ENCODE measurements around the gene SURF2.

SURF2 gene

GRCh38 chr9:133368249-133368881 lies 12.0 kb downstream of the SURF2 start:
- no peak for TF ChIP-seq CTCF (IDR thresholded peaks at IDR 0.05; ENCODE audit: extremely low read depth, insufficient read depth, missing control alignments)
- in situ Hi-C loops (cut with MboI; ENCODE audit: low pct_unique_long_range_greater_than_20kb, low sequenced_read_pairs, unreplicated experiment): no loop called here
- no peak for DNase-seq (ENCODE audit: low spot score)

- in situ Hi-C loops (cut with MboI; ENCODE audit: low pct_unique_long_range_greater_than_20kb, low sequenced_read_pairs, unreplicated experiment): no loop called here
- DNase-seq (ENCODE audit: low spot score): no peak
- TF ChIP-seq CTCF (IDR thresholded peaks at IDR 0.05; ENCODE audit: extremely low read depth, insufficient read depth, missing control alignments): no peak
Observed at GRCh38 chr9:133369422-133369821, 13.1 kb downstream of the SURF2 start.

GRCh38 chr9:133369933-133370332 lies 13.6 kb downstream of the SURF2 start:
- no peak for DNase-seq (ENCODE audit: low spot score)
- no peak for TF ChIP-seq CTCF (IDR thresholded peaks at IDR 0.05; ENCODE audit: extremely low read depth, insufficient read depth, missing control alignments)
- in situ Hi-C loops (cut with MboI; ENCODE audit: low pct_unique_long_range_greater_than_20kb, low sequenced_read_pairs, unreplicated experiment): no loop called here

GRCh38 chr9:133370685-133371084 lies 14.3 kb downstream of the SURF2 start:
- in situ Hi-C loops (cut with MboI; ENCODE audit: low pct_unique_long_range_greater_than_20kb, low sequenced_read_pairs, unreplicated experiment): no loop called here
- no peak for TF ChIP-seq CTCF (IDR thresholded peaks at IDR 0.05; ENCODE audit: extremely low read depth, insufficient read depth, missing control alignments)
- DNase-seq (ENCODE audit: low spot score): no peak

GRCh38 chr9:133371261-133371711 lies 14.9 kb downstream of the SURF2 start:
- in situ Hi-C loops (cut with MboI; ENCODE audit: low pct_unique_long_range_greater_than_20kb, low sequenced_read_pairs, unreplicated experiment): no loop called here
- DNase-seq (ENCODE audit: low spot score): no peak
- no peak for TF ChIP-seq CTCF (IDR thresholded peaks at IDR 0.05; ENCODE audit: extremely low read depth, insufficient read depth, missing control alignments)

- no peak for DNase-seq (ENCODE audit: low spot score)
- TF ChIP-seq CTCF (IDR thresholded peaks at IDR 0.05; ENCODE audit: extremely low read depth, insufficient read depth, missing control alignments): no peak
- in situ Hi-C loops (cut with MboI; ENCODE audit: low pct_unique_long_range_greater_than_20kb, low sequenced_read_pairs, unreplicated experiment): no loop called here
Observed at GRCh38 chr9:133372144-133372543, 15.8 kb downstream of the SURF2 start.
